SK-MEL-5 (cell line): Measurements from ENCODE around the gene CDK14. TPM values are rescaled to one million over a fixed set of nuclear protein-coding genes. Genes with fewer than 3 reads are reported as not detected.

Experiments used
- DNase-seq: peaks from one replicate; pipeline ENCODE4 v3.0.0-alpha.2; 2016; ENCODE audit warnings: low read depth, low spot score
- in situ Hi-C: cut with HindIII; loops from 2 replicates; pipeline ENCODE4 v1.10.0; 2016; ENCODE audit warnings: low sequenced_read_pairs, high pct_unique_total_duplicates, low pct_unique_long_range_greater_than_20kb
- total RNA-seq: library from RNA; depleted of rRNA; stranded (reverse); fragments of >200 nt; shearing (Covaris generic); gene quantifications from 2 replicates; pipeline ENCODE4 v1.2.3, GENCODE V29; 2014

Gene CDK14
- total RNA-seq, 1 experiment from 2014 or later = 2.3 TPM

DNA sequence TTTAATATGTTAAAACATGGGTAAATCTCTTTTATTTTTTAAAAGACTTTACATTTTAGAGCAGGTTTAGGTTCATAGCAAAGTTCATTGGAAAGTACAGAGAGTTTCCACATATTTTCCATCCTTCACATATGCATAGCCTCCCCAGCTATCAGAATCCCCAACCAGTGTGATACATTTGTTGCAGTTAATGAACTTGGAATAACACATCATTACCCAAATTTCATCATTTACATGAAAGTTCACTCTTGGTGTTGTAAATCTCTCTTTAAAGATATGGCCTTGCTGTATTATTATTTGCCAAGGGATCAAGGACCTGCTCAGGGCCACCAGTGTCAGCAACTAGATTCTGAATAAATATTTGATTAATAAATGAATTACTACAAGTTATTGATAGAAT lies 263.4 kb downstream of the CDK14 start:
- in situ Hi-C loops = no loop called here
- DNase-seq = no peak

DNA sequence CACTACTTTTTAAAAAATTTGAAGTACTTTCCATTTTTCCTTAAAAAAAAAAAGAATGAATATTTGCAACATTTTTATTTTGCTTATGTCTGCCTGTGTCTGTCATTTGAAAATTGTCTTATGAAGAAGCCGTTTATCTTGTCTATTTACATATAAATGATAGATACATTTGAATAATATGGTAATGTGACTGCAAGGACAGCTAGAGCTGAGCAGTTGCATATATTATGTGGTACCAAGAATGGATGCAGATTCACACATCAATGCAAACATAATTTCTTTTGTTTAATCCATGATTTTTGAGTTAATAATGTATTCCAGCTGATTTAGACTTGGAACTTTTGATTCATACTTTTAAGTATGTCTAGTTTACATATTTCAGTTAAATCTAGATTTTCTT lies 268.0 kb downstream of the CDK14 start:
- DNase-seq = no peak
- in situ Hi-C loops = no loop called here

DNA sequence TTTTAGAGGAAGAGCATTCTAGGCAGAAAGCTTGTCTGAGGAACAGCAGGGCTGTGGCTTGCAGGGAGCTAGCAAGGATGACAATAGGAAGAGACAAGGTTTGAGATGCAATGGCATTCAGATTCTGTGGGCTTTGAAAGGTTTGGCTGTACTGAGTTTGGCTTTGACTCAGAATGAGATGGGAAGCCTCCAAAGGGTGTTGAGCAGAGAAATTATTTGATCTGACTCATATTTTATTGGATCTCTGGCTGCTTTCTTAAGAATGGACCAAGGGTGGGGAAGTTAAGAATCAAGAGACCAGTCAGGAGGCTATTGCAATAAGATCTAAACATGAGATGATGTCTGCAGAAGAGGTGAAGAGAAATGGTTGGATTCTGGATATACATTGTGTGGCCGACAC lies 273.2 kb downstream of the CDK14 start:
- no peak for DNase-seq
- in situ Hi-C loops = no loop called here

DNA sequence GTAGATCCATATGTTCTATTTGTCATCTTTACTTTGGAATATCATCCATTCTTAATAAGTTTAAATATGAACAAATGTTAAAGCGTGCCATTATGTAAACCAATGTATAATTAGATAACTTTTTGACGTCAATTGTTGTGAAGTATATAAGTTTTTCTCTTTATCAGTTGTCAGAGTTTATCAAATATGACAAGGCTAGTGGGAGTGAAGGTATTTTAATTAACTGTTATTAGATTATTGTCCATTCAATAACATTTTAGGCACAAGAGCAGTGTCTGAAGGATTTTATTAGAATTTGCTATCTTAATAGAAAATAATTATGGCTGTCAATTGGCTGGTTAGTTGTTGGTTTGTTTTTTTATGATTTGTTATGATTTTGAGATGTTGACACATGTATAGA lies 280.6 kb downstream of the CDK14 start:
- in situ Hi-C loops = no loop called here
- no peak for DNase-seq

DNA sequence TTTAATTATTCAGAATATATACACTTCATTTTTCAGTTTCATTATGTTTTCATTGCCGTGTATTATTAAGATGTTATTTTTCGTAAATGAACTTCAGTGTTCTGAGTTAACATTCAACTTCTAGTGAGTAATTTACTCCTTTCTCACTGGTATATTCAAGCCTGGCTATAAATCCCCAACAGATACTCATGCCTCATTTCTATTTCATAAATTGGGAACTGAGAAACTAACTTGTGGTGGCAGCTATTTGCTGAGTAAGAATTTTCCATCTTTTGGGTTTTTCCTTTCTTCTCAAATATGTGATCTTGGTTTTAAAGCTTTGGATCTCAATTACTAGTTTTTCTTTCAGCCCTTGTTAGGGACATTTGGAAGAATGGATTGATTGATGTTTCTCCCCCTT lies 281.1 kb downstream of the CDK14 start:
- DNase-seq = no peak
- in situ Hi-C loops = no loop called here

DNA sequence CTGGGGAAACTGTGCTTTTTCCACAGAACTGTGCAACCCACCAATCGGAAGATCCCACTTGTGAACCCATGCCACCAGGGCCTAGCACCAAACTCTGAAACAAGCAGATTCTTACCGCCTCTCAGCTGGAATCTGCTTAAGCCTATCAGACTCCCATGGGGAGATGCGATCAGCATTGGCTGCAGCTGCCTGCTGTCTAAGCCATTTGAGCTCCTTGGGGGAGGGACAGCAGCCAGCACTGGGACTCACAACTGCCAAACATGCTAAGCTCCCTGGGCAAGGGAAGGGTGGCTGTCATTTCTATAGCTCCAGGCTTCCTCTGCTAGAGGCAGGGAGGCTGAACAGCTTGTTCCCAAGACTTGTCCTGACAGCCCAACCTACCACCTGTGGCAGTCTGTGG lies 283.8 kb downstream of the CDK14 start:
- DNase-seq = no peak
- in situ Hi-C loops = no loop called here

DNA sequence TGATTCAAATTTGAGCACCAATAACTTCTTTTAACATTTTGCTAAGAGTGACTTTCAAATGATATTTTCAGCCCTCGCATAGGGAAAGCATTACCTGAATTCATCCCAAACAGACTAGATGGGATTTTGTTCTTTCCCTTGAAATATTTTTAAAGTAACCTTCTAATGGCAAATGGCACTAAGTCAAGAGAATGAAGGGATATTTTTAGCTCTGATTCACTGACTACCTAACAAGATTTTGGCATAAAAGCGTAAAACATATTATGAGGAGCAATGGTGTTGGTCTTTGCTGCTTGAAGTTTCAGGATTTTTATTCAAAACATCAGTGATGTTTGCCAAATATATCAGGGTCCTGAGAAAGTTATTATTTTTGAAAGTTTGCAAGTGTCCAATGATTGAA lies 290.3 kb downstream of the CDK14 start:
- no peak for DNase-seq
- in situ Hi-C loops = no loop called here

DNA sequence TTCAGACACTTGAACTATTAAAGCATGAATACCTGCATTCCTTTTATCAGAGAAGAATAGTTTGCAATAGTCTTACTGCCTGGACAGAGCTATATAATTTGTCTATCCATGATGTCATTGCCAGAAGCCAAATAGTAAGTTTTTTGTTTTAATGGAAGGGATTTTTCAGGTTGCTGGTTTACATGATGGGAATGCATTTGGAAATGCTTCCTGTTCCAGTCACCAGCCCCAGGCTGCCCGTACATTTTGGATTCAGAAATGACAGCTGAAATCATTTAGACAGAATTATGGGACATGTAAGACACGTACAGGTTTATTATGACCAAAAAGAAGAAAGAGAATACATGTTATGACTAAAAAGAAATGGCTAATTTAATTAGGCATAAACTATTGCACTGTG lies 293.1 kb downstream of the CDK14 start:
- in situ Hi-C loops = no loop called here
- DNase-seq = no peak

DNA sequence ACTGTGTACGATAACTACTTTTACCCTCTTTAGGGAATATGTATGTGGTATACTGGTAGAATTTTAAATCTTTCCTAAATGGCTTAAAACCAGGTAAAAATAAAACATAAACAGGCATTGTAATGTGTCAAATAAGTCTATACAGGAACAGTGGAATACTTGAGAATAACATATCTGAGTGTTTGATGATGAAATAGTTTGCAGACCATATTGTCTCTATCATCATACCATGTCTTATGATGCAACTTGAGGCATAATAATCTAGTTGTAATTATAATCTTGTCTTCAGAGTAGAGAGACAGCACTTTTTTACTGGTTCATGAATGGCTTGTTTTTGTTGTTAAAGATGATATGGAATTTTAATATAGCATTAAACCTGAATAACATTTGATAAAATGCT lies 293.5 kb downstream of the CDK14 start:
- in situ Hi-C loops = no loop called here
- DNase-seq = no peak

DNA sequence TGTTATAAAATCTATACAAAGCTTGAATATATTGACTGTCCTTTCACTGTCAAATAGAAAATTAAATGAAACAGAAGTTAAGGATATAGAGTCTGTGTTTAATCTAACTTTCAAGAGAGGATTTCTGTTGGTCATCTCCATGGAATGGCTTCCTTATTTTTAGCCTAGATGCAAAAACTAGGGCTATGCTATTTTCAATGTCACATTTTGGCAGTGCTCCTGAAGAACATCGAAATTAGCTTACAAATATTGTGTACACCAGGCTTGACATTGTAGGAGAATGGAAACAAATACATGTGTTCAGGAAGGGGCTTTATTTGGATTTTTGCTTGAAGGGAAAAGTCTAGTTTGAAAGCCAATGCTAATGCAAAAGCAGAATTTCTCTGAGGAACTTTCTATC lies 295.4 kb downstream of the CDK14 start:
- in situ Hi-C loops = no loop called here
- no peak for DNase-seq

DNA sequence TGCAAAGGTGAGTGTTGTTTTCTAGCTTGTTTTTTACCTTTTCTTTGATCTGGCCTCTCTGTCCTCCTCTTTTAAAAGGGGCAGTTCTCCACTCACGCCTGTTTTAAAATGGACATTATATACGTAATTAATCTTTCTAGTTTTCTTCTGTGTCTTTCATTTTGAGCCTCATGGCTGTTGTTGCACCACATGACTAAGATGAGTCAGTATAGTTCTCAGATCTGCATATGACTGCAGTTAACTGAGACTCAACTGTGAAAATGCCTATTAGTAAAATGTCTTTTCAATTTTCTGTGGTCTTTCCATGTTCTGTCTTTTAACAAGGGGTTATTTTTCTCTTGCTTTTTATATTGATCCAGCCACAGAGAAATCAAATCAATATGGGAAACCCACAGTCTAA lies 296.1 kb downstream of the CDK14 start:
- in situ Hi-C loops = no loop called here
- no peak for DNase-seq

DNA sequence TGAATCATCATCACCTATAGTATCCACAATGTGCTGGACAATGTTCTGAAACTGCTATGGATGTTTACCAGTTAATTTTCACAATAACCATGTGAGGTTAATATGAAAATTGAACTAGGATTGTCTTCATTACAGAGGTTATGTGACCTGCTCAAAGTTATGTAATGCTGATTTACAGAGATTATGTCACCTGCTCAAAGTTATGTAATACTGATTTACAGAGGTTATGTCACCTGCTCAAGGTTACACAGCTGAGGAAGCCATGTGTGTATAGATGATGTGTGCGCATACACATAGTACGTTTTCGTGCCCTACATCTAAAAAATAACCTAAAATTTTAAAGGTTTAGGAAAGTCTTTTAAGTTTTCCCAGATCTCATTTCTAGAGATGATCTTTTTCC lies 298.0 kb downstream of the CDK14 start:
- no peak for DNase-seq
- in situ Hi-C loops = no loop called here

DNA sequence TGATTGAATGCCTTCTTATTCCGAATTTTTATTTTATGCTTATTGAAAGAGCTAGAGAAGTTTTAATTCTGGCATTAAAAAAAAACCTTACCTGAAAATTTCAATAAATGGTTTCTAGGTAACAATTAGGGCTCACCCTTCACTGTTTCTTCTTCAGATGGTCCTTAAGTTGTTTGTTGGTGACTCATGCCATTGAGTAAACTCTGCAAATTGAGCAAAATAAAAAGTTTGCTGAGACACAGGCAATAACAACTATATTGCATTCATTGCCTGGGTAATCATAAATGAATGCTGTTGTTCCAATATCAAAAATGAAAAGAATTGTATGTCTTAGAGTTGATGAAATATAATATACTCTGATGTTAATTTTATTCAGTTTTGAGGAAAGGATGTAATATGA lies 300.3 kb downstream of the CDK14 start:
- in situ Hi-C loops = no loop called here
- no peak for DNase-seq

DNA sequence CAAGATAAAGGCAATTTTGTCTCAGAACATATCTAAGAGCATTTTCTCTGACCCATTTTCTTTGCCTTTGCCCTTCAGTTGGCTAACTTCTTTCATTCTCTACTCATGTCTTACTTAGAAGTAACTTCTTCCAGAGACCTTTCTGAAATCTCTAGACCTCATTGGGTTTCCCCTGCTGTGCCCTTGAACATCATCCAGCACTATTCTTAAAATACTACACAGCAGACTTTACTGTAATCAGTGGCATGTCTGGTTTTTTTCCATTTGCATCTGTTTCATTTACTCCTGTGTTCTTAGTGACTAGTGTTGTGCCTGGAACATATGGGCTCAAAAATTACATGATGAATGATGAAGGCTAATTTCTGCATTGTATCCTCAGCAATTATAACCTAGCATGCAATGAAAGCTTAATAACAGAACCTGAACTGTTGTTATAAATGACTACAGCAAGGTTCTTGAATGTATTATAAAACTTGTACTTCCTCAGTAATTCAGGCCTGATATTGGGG lies 301.9 kb downstream of the CDK14 start:
- in situ Hi-C loops = no loop called here
- DNase-seq = no peak

DNA sequence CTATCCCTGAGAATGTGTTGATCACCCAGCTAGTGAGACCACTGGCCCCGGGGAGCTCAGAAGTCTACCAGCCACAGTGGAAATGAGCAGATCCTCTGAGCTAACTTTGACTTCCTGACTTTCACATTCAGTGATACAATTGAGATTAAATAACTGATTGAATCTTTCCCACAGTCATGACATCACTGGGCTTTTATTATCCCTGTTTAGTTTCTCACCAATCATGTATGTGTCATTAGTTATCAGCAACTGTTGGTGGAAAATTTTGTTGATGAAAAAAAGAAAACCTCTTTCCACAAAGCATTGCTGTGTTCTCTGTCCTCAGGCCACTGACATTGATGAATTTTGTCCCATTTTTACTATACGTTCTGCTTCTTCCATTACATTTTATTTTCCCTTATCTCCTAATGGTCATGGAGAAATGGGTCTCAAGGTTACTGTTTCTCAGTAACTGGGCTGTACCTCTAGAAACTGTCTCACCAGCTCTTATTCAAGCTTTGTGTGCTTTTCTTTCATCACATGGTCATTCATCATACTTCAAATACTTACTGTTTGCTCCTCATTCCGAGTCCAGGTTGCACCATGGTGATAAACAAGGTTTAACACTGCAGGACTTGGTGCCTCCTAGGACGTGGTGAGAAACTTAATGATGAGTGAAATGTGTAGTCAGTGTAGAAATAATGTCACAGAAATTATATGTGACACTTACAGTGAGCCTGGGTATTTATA lies 304.7 kb downstream of the CDK14 start:
- DNase-seq = no peak

DNA sequence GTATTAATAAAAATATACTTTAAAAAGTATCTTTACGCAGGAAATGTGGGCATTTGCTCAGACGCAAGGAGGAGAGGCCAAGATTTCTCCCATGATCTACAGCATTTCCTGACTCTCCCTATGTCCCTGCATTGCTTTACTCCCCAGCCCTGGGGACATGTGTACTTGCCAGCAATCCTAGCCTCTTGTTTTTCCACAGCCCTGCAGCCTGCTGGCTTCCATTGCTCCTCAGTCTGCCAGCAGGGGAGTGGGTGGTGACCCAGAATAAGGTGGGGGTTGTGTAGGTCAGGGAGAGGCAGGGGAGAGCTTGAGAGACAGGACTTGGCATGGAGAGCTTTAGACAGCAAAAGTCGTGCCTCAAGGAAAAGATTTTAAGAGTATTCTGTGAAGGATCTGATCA lies 307.7 kb downstream of the CDK14 start:
- in situ Hi-C loops = no loop called here
- no peak for DNase-seq

More for the DNA sequence above, 304.7 kb downstream of the CDK14 start:
- in situ Hi-C loops = no loop called here

DNA sequence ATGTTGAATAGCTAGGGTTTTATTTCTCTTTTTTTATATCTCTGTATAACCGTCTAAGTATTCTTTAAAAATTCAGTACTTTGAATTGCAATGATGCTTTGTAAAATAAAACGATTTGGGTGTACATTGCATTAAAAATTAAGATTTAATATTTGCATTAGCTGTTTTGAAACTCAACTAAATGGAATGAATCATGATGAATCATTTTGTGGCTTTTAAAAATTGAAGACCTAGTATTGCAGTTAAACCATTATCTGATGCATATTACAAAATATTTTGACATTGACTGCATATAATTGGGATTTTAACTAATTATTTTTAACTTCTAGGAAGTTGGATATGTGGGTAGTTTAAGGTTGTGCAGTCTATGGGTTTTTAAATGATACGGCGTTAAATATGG lies 314.0 kb downstream of the CDK14 start:
- in situ Hi-C loops = no loop called here
- DNase-seq = no peak

DNA sequence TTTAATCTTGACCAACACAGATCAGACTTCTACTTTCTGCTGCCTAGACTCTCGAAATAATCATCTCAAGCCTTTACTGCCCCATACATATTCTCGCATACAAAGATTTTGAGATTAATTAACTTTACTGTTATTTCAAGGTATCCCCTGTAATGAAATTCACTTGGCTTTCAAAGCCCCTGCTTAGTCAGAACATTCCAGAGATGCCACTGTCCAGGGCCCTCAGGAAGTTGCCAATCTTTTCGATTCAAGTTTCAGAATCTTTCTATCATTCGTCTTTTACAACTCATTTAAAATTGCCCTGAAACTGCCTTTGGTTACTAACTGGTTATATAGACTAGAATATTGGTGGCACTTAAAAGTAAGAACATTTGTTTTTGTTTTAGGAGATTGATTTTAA lies 320.2 kb downstream of the CDK14 start:
- no peak for DNase-seq
- in situ Hi-C loops = no loop called here

DNA sequence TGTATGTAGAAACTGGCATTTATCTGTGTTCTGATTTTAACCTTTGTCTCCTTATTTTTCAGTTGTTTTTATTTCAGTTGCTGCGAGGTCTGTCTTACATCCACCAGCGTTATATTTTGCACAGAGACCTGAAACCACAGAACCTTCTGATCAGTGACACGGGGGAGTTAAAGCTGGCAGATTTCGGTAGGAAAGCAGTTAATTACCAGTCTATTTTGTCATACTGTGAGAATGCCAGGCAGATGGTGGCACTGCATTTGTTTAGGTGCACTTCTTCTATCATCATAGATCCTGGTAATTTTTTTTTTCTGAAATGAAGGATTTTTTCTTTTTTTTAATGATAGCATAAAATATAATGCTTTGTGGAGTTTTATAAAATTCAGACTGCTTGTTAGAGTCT lies 321.4 kb downstream of the CDK14 start:
- in situ Hi-C loops = no loop called here
- DNase-seq = no peak

DNA sequence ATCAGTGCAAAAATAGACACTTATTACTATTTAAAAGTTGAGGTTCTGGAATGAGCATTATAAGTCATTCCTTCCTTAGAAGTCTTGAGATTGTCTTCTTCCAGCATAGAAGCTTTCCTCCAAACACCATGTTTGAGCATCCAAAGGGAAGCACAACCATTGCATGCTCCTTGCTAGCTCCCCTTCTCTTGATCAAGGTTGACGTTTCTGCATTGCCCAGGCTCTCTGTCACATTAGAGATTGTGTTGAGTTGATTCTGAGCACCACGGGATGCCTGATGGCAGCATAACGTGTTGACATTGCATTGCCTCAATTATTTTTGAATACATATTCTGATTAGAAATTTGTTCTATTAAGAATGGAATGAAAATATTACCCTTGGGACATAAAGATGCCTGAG lies 322.2 kb downstream of the CDK14 start:
- no peak for DNase-seq
- in situ Hi-C loops = no loop called here
